Mucosa of gallbladder (tissue), 1 donor: ENCODE measurements around the gene BICRAL. TPM values are rescaled to one million over a fixed set of nuclear protein-coding genes. Genes with fewer than 3 reads are reported as not detected.
"Not testable (repeated sequence)": the region's sequence is repeated elsewhere in the genome, so short reads cannot be mapped to it uniquely, and the experiment has no call there.

Source experiments
- DNase-seq: peaks from one replicate; pipeline ENCODE4 v3.0.0-alpha.2; 2020; ENCODE audit warnings: low spot score
- total RNA-seq: library from RNA; stranded (reverse); gene quantifications from one replicate; pipeline ENCODE4 v1.2.1, GENCODE V29; 2021
- donor health status: DM: no; HTN: no; CAD: no.

Gene BICRAL
- total RNA-seq, 1 donor from 2014 or later: 18.1 TPM

GRCh38 chr6:42894041-42894828, 112.4 kb downstream of the BICRAL start:
- DNase-seq: not testable (repeated sequence)

- no peak for DNase-seq
Measured at GRCh38 chr6:42896178-42896719, 114.4 kb downstream of the BICRAL start.

GRCh38 chr6:42898891-42899361, 117.1 kb downstream of the BICRAL start:
- peak; percentile 82 for DNase-seq

- DNase-seq: no peak
Measured at GRCh38 chr6:42899871-42900270, 118.0 kb downstream of the BICRAL start.

GRCh38 chr6:42901538-42901957, 119.7 kb downstream of the BICRAL start:
- peak; percentile 87 for DNase-seq

- not testable (repeated sequence) for DNase-seq
Measured at GRCh38 chr6:42902429-42903263, 120.8 kb downstream of the BICRAL start.

GRCh38 chr6:42904467-42904866, 122.6 kb downstream of the BICRAL start:
- no peak for DNase-seq

- DNase-seq: no peak
Measured at GRCh38 chr6:42907336-42907735, 125.5 kb downstream of the BICRAL start.

GRCh38 chr6:42909835-42910234, 128.0 kb downstream of the BICRAL start:
- DNase-seq: no peak

GRCh38 chr6:42911171-42912021, 129.5 kb downstream of the BICRAL start:
- no peak for DNase-seq

- no peak for DNase-seq
Measured at GRCh38 chr6:42914546-42914945, 132.7 kb downstream of the BICRAL start.

GRCh38 chr6:42915732-42916131, 133.9 kb downstream of the BICRAL start, which contains the start of gene PTCRA:
Gene PTCRA (plus strand): TSS chr6:42916053. CDS start chr6:42916070, 17 bp downstream.
- no peak for DNase-seq

GRCh38 chr6:42916288-42916687, 134.4 kb downstream of the BICRAL start:
- DNase-seq: no peak

Other genes starting within 250 kb of the BICRAL start
- gene UBR2, start 218.0 kb upstream of the BICRAL start, total RNA-seq: 33.3 TPM
- gene PRPH2, start 59.5 kb upstream of the BICRAL start, total RNA-seq: 1.7 TPM
- gene TBCC, start 35.9 kb upstream of the BICRAL start, total RNA-seq: 19.7 TPM
- gene RPL7L1, start 97.6 kb downstream of the BICRAL start, total RNA-seq: 61.1 TPM
- gene PTCRA, start 134.0 kb downstream of the BICRAL start, total RNA-seq: 0.37 TPM
- 88.9 TPM for gene CNPY3, start 147.4 kb downstream of the BICRAL start, total RNA-seq
- 0.52 TPM for gene GNMT, start 178.7 kb downstream of the BICRAL start, total RNA-seq
- 53.0 TPM for gene PEX6, start 197.1 kb downstream of the BICRAL start, total RNA-seq
- 34.9 TPM for gene PPP2R5D, start 202.5 kb downstream of the BICRAL start, total RNA-seq
- gene MEA1, start 231.9 kb downstream of the BICRAL start, total RNA-seq: 66.3 TPM
- gene KLHDC3, start 232.2 kb downstream of the BICRAL start, total RNA-seq: 93.8 TPM
- 40.6 TPM for gene RRP36, start 239.6 kb downstream of the BICRAL start, total RNA-seq